HG03095 (cell line): Measurements from ENCODE around the gene DCTN3.

ENCODE experiments used
- ATAC-seq: cut with Tn5 transposase; IDR thresholded peaks from one replicate; pipeline ENCODE4 v1.9.1; 2021; ENCODE audit warnings: moderate library complexity; ENCODE audit not compliant: unreplicated experiment

DCTN3 gene

DNA sequence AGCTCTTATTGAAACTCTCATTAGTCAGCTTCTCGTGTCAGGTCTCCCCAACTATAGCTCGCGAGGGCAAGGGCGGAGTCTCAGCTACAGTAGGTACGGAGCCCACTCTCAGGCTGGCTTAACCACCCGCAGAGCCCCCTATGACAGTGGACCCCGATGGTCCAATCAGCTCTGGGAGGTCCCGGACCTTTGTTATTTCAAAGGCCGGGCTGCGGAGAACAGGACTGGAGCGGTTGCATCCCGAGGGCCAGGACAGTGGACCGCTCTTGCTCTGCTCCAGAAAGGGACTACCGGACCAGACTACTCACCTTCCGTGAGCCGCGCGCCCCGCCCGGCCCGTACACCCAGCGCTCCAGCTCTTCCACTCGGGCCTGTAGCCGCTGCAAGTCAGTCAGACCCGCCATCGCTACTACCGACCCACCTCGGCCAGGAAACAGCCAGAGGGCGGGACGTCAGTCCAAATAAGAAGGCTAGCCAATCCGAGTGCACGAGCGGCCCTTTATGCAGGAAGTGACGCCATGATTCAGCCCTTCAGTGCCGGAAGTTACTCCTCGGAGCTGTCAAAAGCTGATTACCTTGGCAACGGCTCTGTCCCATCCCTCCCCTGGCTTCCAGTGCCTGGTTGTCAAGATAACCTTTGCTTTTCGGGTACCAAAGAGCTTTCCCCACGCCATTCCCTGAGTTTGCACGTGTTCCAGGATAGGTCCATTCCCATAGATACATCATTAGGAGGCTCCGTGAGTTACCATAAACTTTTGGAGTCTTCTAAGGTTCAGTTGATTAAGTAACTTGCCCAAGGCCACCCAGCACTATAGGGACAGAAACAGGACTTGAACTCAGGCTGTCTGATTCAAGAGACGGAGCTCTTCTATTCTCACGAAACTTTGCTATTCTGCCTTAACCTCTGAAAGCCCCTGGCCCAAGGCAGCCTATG, at the start of gene DCTN3:
TSS of gene DCTN3 (minus strand) at position 435 of the 934 bp plus-strand sequence. CDS start at position 404, 31 bp downstream.
- ATAC-seq = peak; percentile 99

DNA sequence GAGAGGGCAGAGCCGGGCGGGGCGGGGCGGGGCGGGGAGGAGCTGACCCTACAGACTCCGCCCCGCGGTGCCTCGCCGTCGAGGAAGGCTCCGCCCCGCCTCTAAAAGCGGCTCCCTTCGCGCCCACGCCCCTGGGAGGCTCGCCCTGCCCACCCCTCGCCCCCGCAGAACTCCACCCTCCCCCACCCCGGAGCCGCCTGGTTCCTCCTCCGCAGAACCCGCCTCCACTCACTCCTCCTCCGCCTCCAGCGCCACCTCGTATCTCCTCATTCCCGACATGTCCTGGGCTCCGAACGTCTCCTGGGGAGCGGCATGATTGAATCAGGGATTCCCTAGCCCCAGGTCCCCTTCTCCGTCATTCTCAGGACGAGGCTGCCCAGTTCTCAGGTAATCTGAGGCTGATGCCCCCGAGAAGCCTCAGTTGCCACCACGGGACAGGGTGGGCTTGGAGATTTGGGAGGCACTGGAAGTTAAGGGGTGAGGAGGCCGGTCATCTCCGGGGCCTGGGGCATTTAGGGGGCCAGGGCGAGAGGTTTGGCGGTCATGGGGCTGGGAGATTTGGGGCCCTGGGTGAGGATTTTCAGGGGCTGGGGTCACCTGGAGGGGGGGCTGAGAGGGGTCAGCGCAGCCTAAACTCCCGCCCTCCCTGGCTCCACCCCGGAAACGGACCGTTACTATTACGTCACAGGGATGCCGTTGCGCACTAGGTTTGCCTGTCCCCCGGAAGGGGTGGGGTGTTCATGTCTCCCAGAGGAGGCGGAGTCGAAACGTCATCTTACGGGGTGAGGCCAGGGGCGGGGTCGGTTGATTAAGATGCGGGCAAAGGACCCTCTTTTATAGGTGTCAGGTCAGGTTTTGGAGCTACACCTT, 45.3 kb upstream of the DCTN3 start:
- peak; percentile 79 for ATAC-seq

DNA sequence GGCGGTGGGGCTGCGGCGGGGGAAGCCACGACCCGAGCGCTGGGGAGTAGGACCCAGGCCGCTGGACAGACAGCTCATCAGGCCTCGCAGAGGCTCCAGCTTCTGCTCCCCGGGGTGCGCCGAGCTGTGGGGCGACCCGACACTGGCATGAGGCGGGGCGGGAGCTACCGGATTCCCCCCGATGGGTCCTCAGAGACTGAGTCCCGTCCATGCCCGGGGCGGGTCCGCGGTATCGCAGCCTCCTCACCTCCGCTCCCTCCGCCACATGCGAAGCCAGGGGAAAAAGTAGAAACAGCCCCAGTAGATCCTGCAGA, 44.7 kb upstream of the DCTN3 start:
- ATAC-seq = peak; percentile 16

DNA sequence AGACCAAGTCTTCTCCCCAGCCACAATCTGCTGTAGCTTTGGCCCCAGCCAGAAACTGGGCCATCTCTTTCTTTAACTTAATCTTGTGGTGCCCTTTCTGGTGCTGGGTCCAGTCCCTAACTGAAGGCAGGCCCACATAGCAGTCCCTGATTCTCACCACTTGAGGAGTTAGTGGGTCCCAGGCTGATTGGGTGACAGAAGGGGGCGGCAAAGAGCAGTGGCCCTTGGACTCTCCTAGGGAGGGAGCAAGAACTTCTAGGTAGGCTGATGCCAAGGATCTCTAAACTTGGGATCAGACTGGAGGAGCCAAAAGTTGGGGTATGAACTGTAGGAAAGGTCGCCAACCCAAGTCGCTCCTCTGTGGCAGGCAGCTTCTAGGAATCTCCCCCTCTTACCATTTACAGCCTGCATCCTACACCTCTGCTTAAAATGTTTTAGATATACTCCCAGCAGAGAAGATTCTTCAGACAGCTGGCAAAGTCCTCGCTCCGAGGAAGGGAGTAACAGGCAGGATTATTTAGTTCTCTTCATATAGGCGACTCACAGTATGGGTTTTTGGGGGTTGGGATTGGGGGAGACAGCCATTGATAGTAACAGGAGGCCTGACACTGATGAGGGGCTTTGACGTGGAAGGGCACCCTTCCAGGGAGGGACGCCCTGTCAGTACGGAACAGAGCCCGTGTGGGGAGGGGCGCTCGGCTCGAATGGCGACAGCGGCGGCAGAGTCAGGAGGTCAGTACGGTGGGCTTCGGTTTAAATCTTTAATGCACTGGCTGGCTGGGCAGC, 44.2 kb upstream of the DCTN3 start:
- ATAC-seq = no peak

DNA sequence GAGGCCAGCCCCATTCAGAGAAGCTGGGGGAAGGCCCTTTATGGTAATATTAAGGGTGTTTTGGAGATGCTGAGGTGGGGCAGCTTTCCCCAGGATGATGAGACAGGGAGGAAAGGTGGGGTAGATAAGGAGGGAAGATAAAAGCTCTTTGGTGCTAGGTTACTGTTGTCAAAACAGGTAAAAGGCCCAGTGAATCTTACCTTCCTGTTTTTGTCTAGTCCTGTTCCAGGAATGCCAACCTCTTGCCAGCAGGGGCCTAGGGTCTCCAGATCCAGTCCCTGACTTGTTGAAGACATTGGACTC, 43.0 kb upstream of the DCTN3 start:
- no peak for ATAC-seq

DNA sequence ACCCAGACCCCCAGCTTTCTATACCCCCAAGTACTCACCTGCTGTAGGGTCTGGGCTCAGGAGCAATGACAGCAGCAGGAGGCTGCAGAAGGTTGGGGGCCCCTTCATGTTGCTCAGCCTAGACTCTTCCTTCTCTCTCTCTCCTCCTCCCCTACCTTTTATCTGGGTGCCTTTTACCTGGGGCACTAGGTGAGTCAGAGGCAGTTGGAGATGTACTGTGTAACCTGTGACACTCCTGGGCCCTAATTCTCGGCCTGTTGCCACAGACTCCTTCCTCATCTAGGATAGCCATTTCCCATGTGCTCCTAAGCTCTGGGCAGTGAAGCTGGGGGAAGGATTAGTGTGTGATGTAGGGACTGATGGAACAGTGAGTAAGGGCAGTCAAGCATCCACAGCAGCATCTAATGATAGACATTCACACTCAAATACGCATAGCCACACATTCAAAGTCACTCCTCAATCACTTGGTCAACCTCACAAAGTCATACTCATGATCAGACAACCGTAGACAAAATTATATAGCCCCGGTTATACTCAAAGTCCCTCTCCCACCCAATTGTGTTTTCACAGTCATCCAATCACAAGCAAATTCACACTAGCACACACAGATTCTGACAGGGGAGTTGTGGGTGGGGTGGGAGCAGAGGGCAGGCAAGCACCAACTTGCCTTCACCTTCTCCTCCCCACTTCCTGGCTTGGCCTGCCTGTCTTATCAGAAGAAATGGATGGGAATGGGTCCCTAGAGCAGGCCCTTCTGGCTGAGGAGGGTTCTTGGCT, 42.4 kb upstream of the DCTN3 start, which contains the start of gene CCL27:
TSS of gene CCL27 (minus strand) at position 132 of the 777 bp plus-strand sequence. CDS start at position 108, 24 bp downstream.
- ATAC-seq = no peak

DNA sequence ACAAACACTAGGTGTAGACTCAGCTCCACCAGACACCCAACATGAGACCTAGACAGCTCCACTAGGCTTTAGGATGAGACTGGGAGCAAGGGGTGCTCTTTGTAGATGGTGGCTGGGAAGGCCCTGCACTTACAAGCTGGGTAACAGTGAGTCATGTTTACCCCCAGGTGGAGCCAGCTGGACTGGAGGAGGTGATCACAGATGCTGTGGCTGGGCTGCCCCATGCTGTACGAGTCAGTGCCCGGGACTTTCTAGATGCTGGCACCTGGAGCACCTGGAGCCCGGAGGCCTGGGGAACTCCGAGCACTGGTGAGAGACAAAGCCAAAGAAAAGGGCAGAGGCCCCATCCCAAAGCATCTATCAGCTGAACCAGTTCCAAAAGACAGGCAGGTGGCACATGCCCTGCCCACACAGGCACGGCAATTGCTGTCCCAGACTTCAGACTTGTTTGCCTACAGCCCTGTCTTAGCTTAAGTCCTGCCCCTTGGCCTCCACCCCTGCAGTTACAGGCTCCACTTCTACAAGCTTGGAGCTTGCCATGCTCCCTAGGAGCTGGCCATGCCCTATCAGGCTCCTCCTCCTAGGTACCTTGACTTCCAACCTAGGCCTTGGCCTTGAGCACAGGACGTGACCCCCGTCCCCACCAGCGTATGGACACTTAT, 39.4 kb upstream of the DCTN3 start:
- ATAC-seq = no peak

DNA sequence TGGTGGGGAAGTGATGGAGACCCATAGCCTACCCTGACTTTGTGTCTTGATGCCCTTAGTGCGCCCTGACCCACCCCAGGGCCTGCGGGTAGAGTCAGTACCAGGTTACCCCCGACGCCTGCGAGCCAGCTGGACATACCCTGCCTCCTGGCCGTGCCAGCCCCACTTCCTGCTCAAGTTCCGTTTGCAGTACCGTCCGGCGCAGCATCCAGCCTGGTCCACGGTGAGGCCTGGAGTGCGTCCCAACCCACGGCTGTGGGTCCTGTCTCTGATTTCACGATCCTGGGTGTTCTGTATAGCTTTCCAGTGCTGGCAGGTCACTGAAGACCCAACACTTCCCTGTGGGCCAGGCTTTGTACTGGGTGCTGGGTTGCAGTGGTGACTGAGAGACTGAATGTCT, 38.2 kb upstream of the DCTN3 start:
- ATAC-seq = no peak

DNA sequence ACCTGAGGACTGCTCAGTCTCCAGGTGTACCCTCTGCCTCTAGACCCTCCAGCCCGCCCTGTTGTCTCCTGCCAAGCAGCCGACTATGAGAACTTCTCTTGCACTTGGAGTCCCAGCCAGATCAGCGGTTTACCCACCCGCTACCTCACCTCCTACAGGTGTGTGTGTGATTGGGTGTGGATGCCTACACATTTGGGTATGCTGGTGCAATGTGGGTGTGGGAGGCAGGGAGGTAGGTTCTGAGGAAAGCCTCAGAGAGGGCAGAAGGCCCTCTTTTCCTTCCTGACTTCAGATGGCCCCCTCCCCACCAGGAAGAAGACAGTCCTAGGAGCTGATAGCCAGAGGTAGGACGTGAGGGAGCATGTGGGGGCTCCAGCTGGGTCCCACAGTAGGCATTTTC, 36.7 kb upstream of the DCTN3 start:
- ATAC-seq = no peak

DNA sequence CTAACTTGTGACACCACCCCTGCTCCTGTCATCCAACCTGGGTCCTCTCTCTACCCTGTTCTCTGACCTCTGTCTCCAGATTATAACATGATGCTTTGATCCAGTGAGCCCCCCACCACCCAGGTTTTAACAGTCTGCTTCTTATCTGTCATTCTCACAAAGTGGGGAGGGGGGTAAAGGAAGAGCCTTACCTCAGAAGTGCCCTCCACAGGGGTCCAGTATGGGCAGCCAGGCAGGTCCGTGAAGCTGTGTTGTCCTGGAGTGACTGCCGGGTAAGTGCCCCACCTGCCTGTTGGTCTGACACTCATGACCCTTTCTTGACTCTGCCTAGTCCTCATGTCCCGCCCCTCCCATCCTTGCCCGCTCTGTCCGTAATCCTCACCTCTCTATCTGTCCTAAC, 35.1 kb upstream of the DCTN3 start:
- no peak for ATAC-seq

DNA sequence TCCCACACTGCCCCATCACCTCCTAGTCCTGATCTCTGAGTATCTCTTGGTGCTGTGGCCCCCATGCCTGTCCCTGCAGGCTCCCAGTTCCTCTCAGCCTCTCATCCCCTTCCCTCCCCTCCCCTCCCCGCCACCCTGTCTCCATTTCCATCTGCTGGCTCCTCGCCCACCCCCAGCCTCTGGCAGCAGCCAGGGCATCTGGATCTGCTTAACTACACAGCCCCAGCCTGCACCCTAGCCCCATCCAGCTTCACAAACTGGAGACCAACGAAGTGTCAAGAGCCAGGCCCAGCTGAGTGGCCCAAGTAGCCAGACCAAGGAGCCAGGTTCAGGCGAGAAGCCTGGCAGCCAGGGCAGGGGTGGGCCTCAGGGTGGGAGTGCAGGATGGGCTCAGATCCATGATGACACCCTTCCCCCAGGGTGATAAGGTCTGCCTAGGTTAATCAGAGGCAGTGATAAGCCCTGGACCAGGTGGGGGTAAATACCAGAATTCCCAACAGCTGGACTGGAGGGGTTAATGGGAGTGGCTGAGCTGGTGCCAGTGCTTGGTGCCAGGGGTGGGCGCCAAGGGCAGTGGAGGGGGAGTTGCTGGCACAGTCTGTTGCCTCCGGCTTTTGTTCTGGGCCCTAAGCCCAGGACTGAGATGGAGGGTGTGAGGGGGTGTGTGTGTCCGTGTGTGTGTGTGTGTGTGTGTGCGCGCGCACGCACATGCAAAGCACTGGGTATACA, 34.2 kb upstream of the DCTN3 start:
- ATAC-seq = no peak

DNA sequence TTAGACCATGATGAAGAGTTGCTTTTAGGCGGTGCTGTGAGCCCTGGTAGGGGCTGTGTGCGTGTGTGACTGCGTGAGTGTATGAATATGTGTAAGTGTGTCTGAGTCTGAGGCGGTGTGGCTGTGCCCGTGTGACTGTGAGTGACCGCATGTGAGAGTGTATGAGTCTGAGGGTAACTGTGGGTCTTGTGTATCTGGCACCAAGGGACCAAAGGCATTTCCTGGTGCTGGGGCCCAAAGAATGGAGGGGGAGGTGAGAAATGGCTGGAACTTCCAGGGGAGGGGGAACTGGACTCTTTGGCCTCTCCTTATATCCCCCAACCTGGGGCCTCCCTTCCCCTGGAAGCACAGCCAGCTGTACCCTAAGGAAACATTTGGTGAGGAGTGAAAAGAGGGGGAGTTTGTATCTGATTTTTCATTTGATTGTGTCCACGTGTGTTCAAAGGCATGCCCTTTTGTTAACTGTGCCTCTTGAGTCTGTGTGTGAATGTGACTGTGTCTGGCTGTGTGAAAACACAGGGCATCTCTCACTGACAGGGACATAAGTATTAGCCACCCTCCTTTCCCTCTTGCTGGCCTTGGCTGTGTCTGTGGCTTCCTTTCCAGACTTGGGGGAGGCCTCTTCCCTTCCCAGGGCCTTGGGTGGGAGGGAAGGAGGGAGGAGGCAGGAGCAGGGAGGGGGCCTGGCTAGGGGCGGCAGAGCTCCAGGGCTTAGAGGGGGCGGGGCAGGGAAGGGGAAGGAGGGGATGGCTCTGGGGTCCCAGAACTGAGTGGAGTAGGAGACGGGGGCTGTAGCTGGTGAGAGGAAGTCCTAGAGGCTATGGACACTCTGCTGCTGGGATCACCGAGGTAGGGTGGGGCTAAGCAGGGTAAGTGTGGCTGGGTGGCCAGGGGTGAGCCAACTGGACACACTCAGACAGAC, 33.1 kb upstream of the DCTN3 start:
- no peak for ATAC-seq

DNA sequence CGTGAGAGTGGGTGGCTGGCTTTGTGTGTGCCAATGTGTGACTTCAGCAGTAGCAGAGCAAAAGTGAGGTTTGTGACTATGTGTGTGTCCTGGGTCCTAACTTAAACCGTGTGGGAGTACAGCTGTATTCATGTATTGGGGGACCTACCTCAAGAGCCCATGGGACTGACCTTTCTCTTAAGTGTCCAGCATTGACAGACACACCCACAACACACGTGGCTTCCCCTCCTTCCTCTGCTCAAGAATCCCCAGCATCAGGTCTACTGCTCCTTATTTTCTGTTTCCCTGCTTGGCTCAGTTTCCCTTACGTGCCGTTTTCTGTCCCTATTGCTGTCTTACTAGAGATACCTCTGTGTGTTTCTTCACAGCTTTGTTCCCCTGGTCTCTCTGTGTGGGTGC, 32.3 kb upstream of the DCTN3 start:
- no peak for ATAC-seq

DNA sequence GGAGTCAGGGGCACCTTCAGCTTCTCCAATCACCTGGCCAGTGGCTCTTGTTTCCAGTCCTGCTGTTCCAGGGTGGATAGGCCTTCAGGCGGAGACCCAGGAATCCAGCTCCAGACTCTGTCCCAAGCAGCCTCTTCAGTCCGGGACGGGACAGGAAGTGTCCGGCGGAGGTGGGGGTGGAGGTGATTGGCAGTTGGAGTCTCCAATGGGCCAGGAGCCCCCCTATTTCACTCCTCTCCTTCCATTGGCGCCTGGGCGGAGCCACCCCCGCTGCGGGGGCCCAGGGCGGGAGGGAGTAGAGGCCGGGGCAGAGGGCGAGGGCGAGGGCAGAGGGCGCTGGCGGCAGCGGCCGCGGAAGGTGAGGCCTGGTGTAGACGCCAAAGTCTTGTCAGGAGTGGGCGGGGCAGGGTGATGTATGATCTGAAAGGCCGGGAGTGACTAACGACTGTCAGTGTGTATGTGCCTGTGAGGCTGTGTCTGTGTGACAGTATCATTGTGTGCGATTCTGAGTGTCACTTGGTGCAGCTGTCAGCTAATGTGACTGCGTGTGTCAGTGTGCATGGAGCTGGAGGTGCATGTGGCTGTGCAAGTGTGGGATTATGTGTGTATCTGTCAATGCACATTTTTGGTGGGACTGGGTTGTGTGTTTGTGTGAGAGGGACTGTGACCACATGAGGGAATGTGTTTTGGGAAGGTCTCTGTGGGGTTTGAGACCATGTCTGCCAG, 31.7 kb upstream of the DCTN3 start, which contains the start of gene IL11RA:
TSS of gene IL11RA (plus strand) at position 310 of the 726 bp plus-strand sequence. CDS start 3,033 bp downstream, outside the sequence.
- no peak for ATAC-seq

DNA sequence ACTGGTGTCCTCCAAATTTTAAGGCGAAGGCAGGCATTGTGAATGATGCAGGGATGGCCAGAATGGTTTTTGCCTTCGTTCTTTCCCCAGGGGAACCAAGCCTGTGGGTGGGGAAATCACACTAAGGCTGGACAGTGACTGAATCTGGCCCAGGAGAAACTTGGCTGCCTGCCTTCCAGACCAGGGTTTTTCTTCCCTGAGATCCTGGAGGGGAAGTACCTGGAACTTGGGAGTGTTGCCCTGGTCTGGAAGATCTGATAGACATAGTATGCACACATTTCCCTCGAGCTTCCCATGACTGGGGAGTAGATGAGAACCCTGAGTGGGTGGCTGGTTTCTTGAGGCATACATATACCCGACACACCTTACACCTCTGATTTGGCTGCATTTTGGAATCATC, 31.0 kb upstream of the DCTN3 start:
- no peak for ATAC-seq

DNA sequence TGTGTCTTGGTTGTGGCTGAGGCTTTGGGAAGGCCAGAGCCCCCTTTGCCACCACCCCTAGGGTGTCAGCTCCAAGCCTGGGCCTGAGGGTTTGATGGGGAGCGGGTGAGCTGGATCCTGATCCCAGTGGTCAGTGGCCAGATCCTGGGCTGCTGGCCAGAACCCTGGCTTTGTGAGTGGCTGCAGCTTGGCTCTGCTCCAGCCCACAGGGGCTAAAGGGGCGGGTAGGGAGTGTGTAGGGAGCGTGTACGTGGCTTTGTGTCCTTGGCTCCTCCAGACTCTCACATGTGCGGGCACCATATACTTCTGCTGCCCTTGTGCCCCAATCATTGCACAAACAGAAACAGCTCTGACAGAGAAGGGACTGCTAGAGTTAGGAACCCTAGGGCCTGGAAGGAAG, 30.5 kb upstream of the DCTN3 start:
- ATAC-seq = no peak

DNA sequence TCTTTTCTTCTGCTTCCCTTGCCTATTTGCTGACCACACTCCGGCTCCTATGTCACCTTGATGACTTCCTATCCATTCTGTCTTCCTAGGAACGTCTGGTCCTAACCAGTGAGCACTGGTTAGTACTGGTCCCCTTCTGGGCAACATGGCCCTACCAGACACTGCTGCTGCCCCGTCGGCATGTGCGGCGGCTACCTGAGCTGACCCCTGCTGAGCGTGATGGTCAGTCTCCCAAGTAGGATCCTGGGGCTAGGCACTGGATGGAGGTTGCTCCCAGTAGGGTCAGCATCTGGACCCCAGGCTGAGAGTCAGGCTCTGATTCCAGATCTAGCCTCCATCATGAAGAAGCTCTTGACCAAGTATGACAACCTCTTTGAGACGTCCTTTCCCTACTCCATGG, 28.4 kb upstream of the DCTN3 start:
- no peak for ATAC-seq
